ENCODE results near the gene PYROXD2.

DNA sequence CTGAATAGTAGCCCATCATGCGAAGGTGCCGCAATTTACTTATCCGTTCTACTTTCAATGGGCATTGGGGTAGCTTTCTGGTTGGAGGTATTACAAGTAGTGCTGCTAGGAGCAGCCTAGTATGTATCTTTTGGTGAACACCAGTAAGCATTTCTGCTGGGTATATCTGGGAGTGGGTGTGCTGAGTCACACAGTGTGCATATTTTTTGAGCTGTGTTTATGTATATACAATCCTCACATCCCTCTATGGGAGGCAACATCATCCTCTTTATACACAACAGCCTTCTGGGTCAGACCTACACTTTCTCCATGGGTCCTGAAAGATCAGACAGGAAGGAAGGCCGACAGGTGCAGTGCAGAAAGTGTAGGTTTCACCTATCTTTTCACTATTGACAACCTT lies 36.3 kb downstream of the PYROXD2 start:
- no peak for TF ChIP-seq EP300 (IDR thresholded peaks at IDR 0.05; ENCODE audit: borderline replicate concordance)
- TF ChIP-seq EGR1 (IDR thresholded peaks at IDR 0.05), result no peak
- no peak for TF ChIP-seq ZBTB7A (IDR thresholded peaks at IDR 0.05; ENCODE audit: low read depth)
- TF ChIP-seq, protein P1, sequence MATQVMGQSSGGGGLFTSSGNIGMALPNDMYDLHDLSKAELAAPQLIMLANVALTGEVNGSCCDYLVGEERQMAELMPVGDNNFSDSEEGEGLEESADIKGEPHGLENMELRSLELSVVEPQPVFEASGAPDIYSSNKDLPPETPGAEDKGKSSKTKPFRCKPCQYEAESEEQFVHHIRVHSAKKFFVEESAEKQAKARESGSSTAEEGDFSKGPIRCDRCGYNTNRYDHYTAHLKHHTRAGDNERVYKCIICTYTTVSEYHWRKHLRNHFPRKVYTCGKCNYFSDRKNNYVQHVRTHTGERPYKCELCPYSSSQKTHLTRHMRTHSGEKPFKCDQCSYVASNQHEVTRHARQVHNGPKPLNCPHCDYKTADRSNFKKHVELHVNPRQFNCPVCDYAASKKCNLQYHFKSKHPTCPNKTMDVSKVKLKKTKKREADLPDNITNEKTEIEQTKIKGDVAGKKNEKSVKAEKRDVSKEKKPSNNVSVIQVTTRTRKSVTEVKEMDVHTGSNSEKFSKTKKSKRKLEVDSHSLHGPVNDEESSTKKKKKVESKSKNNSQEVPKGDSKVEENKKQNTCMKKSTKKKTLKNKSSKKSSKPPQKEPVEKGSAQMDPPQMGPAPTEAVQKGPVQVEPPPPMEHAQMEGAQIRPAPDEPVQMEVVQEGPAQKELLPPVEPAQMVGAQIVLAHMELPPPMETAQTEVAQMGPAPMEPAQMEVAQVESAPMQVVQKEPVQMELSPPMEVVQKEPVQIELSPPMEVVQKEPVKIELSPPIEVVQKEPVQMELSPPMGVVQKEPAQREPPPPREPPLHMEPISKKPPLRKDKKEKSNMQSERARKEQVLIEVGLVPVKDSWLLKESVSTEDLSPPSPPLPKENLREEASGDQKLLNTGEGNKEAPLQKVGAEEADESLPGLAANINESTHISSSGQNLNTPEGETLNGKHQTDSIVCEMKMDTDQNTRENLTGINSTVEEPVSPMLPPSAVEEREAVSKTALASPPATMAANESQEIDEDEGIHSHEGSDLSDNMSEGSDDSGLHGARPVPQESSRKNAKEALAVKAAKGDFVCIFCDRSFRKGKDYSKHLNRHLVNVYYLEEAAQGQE (IDR thresholded peaks at IDR 0.05; ENCODE audit: low read depth), result no peak
- TF ChIP-seq RAD21 (IDR thresholded peaks at IDR 0.05; ENCODE audit: low read depth), result no peak
- TF ChIP-seq, protein P2, sequence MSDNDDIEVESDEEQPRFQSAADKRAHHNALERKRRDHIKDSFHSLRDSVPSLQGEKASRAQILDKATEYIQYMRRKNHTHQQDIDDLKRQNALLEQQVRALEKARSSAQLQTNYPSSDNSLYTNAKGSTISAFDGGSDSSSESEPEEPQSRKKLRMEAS (IDR thresholded peaks at IDR 0.05), result no peak
- no peak for TF ChIP-seq TAF1 (IDR thresholded peaks at IDR 0.05; ENCODE audit: low read depth)
- no peak for TF ChIP-seq USF1 (IDR thresholded peaks at IDR 0.05)
- TF ChIP-seq NFIC (IDR thresholded peaks at IDR 0.05), result no peak
- TF ChIP-seq TEAD4 (IDR thresholded peaks at IDR 0.05), result no peak
